ENCODE data around the gene GSTO2. TPM values are rescaled to one million over a fixed set of nuclear protein-coding genes. Genes with fewer than 3 reads are reported as not detected.
A peak's percentile ranks its signal among the peaks of the same experiment; 100 is the strongest.

The GSTO2 gene
- total RNA-seq, 2 experiments from 2014 or later: 0.96 to 1.3 TPM

DNA sequence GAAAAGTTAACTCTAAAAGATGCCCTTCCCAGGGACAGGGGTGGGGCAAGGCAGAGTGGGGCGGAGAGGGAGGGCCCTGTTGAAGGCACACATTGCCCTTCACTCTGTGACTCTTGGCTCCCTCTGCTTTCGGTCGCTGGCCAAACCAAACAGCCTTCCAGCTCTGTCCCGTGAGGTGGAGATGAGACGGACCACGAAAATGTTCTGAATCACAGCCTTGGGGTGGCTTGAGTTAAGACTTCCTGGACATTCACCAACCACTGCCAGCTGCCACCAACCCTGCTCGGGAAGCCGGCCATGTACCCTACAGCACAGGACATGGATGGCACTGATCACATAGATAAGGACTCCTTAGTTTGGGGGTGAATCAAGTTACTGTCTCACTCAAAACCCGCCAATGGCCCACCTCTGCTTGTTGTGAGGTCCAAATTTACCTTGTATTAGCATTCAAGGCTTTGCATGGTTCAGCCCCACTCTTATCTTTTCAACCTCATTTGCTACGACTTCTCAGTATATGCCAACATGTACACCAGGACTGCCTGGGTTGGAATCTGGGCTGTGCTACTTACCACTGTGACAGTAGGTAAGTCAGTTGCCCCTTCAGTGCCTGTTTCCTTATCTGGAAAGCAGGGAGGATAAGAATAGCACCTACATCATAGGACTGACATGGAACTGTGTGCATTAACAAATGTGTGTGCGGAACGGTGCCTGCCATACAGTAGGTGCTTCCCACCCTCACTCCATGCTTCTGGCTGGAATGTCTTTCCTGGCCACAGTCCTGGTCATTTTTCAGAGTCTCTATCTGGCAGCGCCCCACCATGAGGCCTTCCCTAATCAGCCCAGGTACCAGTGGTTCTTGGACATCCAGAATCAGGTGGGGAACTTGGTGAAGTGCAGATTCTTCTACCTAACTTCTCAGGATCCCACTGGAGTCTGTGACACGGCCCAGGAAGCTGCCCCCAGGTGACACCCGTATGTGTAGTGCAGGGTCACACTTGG is 41.3 kb downstream of the GSTO2 start:
- peaks cover 31% of the 10 kb centered on the region for H3K4me1 Mint-ChIP-seq
- no peak overlapping the region for H3K4me3 Mint-ChIP-seq
- CTCF ChIA-PET: interaction anchor here (0.8 to 14.7 kb wide), 4 partner anchors 19 to 40 kb away, joined by 3 to 270 read pairs (median 7); partner anchors contain the start of gene CFAP58
- ATAC-seq (no peak), DNase-seq (no peak)
- H3K27ac Mint-ChIP-seq: no peak overlapping the region
- H3K36me3 Mint-ChIP-seq: peaks cover 29% of the 10 kb centered on the region
- no peaks in the 10 kb centered on the region for H3K27me3 Mint-ChIP-seq
- no peaks in the 10 kb centered on the region for H3K9me3 Mint-ChIP-seq (ENCODE audit: low read depth)

DNA sequence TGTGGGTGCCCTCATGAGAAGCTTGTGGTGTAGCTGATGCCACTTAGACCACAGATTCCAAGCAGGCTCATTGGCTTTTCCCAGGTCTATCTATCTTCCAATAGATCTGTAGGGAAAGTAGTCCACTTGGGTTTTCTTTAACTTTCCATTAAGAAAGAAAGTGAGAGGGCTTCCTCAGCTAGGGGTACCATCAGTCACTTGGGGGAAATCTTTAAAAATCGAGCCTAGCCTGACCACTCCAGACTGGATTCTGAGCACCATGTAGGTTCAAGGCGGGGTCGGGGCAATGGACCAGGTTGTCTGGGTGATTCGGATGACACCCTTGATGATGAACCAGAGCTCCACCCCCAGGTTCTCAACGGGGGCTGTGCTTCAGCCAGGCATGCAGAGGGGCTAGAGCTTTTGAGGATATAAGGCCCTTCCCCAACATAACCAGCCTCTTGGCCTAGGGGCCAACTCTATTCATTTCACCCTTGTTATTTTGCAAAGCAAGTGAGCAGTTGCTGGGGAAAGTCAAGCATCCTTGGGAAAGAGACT is 42.3 kb downstream of the GSTO2 start:
- Mint-ChIP-seq H3K36me3 (peaks cover 32% of the 10 kb centered on the region), H3K9me3 (ENCODE audit: low read depth) (no peaks in the 10 kb centered on the region), H3K27me3 (no peaks in the 10 kb centered on the region), H3K4me1 (peaks cover 25% of the 10 kb centered on the region), H3K27ac (no peak overlapping the region), H3K4me3 (no peak overlapping the region)
- CTCF ChIA-PET: interaction anchor here (0.8 to 14.7 kb wide), 5 partner anchors 10 to 39 kb away, joined by 3 to 270 read pairs (median 4); partner anchors contain the start of genes CFAP58 and ITPRIP
- DNase-seq (no peak), ATAC-seq (no peak)

DNA sequence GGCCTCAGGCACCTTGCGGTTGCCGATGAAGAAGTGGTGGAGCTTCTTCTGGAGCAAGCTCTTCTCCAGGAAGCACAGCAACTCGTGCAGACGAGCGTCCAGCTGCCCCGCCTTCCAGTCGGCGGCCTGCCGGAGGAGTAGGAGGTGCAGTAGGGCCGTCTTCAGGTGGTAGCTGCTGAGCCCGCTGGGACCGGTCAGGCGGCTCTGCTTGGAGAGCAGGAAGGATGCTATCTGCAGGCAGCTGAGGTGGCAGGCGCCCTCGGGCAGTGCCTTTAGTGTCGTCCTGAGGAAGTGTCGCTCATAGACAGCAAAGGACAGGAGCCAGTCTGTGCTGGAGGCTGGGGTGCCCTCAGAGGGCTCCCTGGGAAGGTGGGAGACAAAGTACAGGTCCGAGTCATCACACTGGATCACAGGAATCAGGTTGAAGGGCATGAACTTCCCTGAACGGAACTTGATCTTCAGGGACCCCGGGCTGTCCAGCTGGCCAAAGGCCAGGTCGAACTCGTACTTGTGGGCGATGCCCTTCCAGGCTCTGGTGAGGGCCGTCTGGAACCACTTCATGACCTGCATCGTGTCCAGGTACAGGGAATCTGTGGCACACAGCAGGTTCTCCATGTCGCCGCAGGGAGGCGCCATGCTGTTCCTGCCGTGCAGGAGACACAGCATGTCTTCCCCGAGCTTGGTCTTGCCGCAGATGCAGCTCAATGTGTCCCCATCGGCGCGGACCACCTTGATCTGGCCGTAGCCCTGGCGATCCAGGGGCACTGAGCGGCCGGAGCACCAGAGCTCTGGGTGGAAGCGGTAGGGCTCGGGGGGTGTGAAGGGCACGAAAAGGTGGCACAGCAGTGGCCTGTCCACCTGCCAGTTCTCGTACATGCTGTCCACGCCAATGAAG is 45.9 kb downstream of the GSTO2 start:
- CTCF ChIA-PET: interaction anchor here (1.1 to 14.7 kb wide), 6 partner anchors 9 to 41 kb away, joined by 3 to 270 read pairs (median 8); partner anchors contain the start of genes CFAP58 and ITPRIP
- peaks cover 5% of the 10 kb centered on the region for H3K4me1 Mint-ChIP-seq
- H3K9me3 Mint-ChIP-seq (ENCODE audit: low read depth): no peaks in the 10 kb centered on the region

DNA sequence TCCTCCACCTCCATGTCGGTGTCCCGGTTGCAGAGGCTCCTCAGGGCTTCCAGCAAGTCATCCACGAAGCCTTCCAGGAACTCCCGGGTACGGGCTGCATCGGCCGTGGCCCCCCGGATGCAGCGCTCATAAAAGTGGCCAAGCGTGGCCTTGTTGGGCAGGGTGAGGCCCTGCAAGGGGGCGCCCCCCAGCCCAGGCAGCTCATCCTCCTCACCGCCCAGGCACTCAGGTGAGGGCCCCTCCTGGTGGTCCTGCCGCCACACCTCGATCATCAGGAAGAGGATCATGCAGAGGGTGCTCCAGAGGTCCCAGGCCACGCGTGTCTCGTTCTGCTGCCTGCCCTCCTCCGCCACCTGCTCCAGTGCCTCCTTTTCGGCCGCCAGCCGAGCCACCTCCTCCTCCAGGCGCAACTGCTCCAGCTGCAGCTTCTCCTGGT is 46.5 kb downstream of the GSTO2 start:
- H3K4me3 Mint-ChIP-seq: no peak overlapping the region
- no peaks in the 10 kb centered on the region for H3K27me3 Mint-ChIP-seq
- CTCF ChIA-PET: interaction anchor here (1.2 to 14.7 kb wide), 4 partner anchors 11 to 41 kb away, joined by 4 to 270 read pairs (median 8); partner anchors contain the start of genes CFAP58 and ITPRIP
- no peaks in the 10 kb centered on the region for H3K9me3 Mint-ChIP-seq (ENCODE audit: low read depth)
- peaks cover 23% of the 10 kb centered on the region for H3K36me3 Mint-ChIP-seq
- no peak for ATAC-seq
- peaks cover 6% of the 10 kb centered on the region for H3K4me1 Mint-ChIP-seq
- H3K27ac Mint-ChIP-seq: no peak overlapping the region
- no peak for DNase-seq

More for the DNA sequence above, 45.9 kb downstream of the GSTO2 start:
- no peaks in the 10 kb centered on the region for H3K27me3 Mint-ChIP-seq
- ATAC-seq (no peak), DNase-seq (no peak)
- H3K36me3 Mint-ChIP-seq: peaks cover 26% of the 10 kb centered on the region
- no peak overlapping the region for H3K4me3 Mint-ChIP-seq
- no peak overlapping the region for H3K27ac Mint-ChIP-seq

DNA sequence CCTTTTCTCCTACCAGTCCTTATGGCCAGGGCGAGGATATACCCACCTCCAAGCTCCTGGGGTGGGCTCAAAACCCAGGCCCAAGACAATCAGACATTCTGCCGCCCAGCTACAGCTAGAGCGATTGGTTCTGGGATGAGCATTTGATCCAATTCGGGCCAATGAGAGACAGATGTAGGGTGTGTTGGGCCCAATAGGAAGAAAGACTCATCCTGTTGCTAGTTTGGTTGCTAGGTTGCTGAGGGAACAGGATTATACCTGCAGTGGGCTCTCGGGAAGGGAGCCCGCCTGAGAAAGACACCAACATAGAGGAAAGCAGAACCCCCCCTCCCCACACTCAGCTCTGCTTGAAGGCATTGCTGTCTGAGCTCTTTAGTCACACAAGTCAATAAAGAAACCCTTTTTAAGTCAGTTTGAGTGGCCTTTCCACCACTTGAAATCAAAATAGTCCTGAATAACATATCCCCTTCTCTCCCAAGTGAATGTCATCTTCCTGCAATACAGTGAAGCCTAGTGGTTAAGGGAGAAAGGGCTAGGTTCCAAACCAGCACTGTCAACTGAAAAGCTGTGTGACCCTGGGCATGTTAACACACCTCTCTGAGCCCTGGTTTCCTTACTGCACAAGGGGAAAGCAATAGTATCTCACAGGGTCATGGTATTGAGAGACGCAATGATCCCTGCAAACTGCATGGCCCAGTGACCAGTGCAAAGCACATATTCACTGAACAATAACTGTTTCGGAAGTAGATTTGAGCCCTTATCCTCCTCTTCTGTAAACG is 47.5 kb downstream of the GSTO2 start:
- H3K4me1 Mint-ChIP-seq: peaks cover 8% of the 10 kb centered on the region
- no peak overlapping the region for H3K27ac Mint-ChIP-seq
- H3K9me3 Mint-ChIP-seq (ENCODE audit: low read depth): no peaks in the 10 kb centered on the region
- CTCF ChIA-PET: interaction anchor here (1.3 to 14.7 kb wide), 3 partner anchors 10 to 33 kb away, joined by 3 to 270 read pairs (median 9); partner anchors contain the start of genes CFAP58 and ITPRIP
- ATAC-seq (no peak), DNase-seq (no peak)
- peaks cover 20% of the 10 kb centered on the region for H3K36me3 Mint-ChIP-seq
- no peaks in the 10 kb centered on the region for H3K27me3 Mint-ChIP-seq
- H3K4me3 Mint-ChIP-seq: no peak overlapping the region

DNA sequence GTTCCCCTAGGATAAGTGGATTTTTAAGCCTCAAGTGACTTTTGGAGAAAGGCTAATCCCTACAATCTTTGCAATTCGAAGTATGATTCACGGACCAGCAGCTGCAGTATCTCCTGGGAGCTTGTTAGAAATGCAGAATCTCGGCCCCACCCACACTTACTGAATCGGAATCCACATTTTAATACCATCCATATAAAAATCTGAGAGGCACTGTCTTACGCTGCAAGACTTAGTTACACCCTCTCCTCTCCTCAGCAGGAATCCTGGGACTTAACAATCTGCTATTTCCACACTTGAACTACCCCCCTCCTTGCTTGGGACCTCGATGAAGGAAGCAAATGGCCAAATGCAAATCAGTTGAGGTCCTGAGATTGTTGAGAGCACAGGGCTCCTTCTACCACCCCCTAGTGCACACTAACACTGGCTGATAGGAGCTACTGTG is 48.3 kb downstream of the GSTO2 start:
- no peak for DNase-seq
- Mint-ChIP-seq H3K27ac (no peak overlapping the region), H3K9me3 (ENCODE audit: low read depth) (no peaks in the 10 kb centered on the region), H3K27me3 (no peaks in the 10 kb centered on the region), H3K4me1 (peaks cover 16% of the 10 kb centered on the region), H3K4me3 (no peak overlapping the region), H3K36me3 (peaks cover 15% of the 10 kb centered on the region)
- CTCF ChIA-PET: interaction anchor here (1.3 to 1.5 kb wide), 2 partner anchors 11 to 33 kb away, joined by 3 to 5 read pairs; no protein-coding TSS in a partner anchor
- ATAC-seq: no peak

DNA sequence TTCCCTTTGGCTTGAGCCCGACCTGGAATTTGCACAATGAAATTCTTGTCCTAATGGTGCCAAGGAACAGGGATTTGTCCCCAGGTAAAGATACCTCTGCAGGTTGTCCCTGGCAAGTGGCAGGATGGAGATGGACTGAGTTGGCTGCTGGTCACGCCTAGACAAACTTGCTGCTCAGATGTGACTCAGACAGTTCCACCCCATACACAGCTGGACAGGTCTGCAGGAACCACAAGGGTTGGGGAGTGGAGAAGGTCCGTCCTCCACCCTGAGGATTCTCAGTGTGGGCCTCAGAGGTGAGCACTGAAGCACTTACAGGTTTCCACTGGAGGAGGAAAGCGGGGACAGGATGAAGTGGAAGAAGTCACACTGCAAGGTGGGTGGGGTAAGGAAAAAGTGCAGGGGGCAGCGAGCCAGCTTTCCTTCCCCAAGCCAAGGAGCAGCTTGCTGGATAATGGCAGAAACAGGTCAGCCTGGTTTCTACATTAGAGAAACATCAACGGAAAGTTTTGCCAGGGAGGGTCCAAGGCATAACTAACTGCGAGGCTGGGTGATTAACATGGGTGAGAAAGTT is 48.8 kb downstream of the GSTO2 start:
- CTCF ChIA-PET: interaction anchor here (1.5 kb wide), 1 partner anchor 32 kb away, joined by 5 read pairs; no protein-coding TSS in a partner anchor
- DNase-seq (no peak), ATAC-seq (no peak)
- Mint-ChIP-seq H3K27ac (no peak overlapping the region), H3K4me3 (no peak overlapping the region), H3K36me3 (peaks cover 14% of the 10 kb centered on the region), H3K9me3 (ENCODE audit: low read depth) (no peaks in the 10 kb centered on the region), H3K27me3 (no peaks in the 10 kb centered on the region), H3K4me1 (peaks cover 21% of the 10 kb centered on the region)

DNA sequence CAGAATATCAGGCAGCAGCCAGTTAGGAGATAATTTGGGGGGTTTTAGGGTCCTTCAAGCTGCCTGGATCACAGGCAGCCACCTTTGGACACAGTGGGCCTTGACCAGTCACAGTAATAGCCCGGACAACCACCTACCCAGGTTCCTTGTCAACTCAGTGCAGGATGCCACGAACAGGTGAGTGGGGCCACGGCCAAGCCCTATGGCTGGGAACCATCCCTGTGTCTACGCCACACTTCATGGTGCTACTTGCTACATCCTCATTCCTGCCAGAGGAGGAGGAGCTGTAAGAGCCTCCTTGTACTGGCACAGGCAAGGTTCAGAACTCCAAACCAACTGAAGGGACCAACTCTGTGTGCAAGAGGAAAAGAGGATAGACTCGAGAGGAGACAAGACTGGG is 49.3 kb downstream of the GSTO2 start:
- Mint-ChIP-seq H3K27ac (no peak overlapping the region), H3K4me3 (no peak overlapping the region), H3K27me3 (no peaks in the 10 kb centered on the region), H3K9me3 (ENCODE audit: low read depth) (no peaks in the 10 kb centered on the region), H3K36me3 (peaks cover 10% of the 10 kb centered on the region), H3K4me1 (peaks cover 27% of the 10 kb centered on the region)
- no peak for ATAC-seq
- no peak for DNase-seq
- CTCF ChIA-PET: interaction anchor here (1.5 kb wide), 1 partner anchor 32 kb away, joined by 5 read pairs; no protein-coding TSS in a partner anchor

DNA sequence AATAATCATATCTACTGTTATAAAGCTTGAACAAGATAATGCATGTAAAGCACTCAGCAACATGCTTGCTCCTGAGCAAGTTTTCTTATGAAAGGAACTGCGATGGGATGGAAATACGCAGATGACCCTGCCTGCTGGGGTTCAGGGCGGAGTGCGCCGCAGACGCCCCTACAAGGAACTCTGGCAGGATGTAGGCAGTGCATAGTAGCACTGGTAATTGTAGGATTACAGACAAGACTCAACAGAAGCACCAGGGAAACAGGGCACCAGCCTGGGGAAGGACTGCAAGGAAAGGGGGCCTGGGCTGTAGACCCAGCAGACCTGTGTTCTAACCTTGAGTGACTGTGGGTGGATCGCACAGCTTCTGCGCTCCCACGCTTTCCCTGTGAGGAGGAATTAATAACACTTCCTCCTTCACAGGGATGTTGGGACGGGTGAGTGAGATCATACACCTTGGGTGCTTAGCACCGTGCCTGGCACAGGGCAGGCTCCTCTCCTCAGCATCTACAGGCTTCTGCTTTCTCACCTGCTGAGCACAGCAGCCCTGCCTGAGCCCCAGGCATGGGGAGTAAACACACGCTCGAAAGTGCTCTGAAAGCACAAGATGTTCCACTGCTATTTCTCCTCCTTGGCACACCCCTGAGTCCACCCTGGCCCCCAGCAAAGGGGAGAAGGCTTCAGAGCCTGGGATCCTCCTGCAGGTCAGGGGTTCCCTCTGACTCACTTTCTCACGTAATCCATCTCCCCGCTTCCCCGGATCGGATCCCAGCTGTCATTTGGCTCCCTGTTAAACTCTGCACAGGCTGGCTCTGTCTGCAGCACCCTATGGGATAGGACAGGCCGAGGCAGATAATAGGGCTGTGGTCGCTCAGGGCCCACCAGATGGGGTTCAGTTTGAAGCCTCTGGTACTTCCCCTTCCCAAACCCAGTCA is 50.1 kb downstream of the GSTO2 start:
- no peak for DNase-seq
- CTCF ChIA-PET: interaction anchor here (1.5 kb wide), 1 partner anchor 31 kb away, joined by 5 read pairs; no protein-coding TSS in a partner anchor
- ATAC-seq: no peak
- peaks cover 3% of the 10 kb centered on the region for H3K36me3 Mint-ChIP-seq
- no peaks in the 10 kb centered on the region for H3K27me3 Mint-ChIP-seq
- no peaks in the 10 kb centered on the region for H3K9me3 Mint-ChIP-seq (ENCODE audit: low read depth)
- H3K4me3 Mint-ChIP-seq: no peak overlapping the region
- H3K4me1 Mint-ChIP-seq: peaks cover 34% of the 10 kb centered on the region
- H3K27ac Mint-ChIP-seq: no peak overlapping the region

DNA sequence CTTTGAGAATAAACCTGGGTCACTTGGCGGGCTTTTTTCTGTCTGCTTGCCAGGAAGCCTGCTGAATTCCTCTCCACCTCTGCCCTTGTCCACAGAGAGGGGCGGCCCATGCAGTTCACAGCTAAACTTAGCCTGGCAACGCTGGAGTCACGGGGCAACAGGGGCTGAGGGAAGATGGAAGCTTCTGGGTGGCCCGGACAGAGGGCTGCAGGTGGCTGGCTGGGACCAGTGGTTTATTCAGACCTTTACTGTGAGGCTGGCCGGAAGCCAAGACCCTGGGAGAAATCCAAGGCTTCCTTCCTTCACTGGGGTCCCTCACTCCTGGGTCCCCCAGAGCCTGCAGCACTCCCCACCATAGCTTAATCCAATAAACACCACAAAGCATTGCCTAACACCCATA is 52.2 kb downstream of the GSTO2 start:
- H3K27me3 Mint-ChIP-seq: no peaks in the 10 kb centered on the region
- peaks cover 55% of the 10 kb centered on the region for H3K4me1 Mint-ChIP-seq
- peaks cover 4% of the 10 kb centered on the region for H3K36me3 Mint-ChIP-seq
- no peak for ATAC-seq
- H3K4me3 Mint-ChIP-seq: no peak overlapping the region
- peak overlapping the region; percentile 84 for H3K27ac Mint-ChIP-seq
- no peaks in the 10 kb centered on the region for H3K9me3 Mint-ChIP-seq (ENCODE audit: low read depth)
- DNase-seq: no peak
- CTCF ChIA-PET: interaction anchor here (1.0 to 4.8 kb wide), 11 partner anchors 10 to 47 kb away, joined by 3 to 35 read pairs (median 5); partner anchors contain the start of gene ITPRIP

Measured in activated CD8-positive, alpha-beta memory T cell treated with anti-CD3 and anti-CD28 coated beads, Interleukin-2, amount 10 ng/mL, durations not matched to agents 7 days and 5 days (primary cell).